Stomach (tissue), 4 donors: ENCODE results near the gene SH2B2.

Experiments
- POLR2A ChIP-seq, 4 donors: fragments of 450-650 bp; IDR thresholded peaks; one replicate each; pipeline ENCODE4 v1.6.1; 2016; ENCODE audit warnings: antibody characterized with exemption in 4 of 4, control low read depth in 2 of 4, mild to moderate bottlenecking in 1 of 4, moderate library complexity in 1 of 4
- TF ChIP-seq, protein P1 (sequence below), 7 experiments: fragments of 450-650 bp in 4 of 7; fragments of 200-600 bp in 3 of 7; sonication (generic) in 3 of 7; IDR thresholded peaks; one replicate each; pipeline ENCODE4 v1.5.1; 2016 to 2019; ENCODE audit warnings: antibody characterized with exemption in 7 of 7, control low read depth in 2 of 7, mild to moderate bottlenecking in 1 of 7

DNA sequence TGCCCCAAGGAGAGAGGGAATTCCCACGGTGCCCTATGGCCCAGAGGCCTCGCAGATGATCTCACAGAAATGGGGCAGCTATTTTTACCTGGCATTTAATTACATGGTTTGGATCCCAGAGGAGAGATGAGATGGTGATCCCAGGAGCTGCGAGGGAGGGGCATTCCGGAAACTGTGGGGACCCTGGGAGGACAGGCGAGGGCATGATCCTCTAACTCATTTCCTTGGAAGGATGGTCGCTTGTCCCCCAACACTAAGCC, 9.4 kb downstream of the SH2B2 start:
- TF ChIP-seq, protein P1, sequence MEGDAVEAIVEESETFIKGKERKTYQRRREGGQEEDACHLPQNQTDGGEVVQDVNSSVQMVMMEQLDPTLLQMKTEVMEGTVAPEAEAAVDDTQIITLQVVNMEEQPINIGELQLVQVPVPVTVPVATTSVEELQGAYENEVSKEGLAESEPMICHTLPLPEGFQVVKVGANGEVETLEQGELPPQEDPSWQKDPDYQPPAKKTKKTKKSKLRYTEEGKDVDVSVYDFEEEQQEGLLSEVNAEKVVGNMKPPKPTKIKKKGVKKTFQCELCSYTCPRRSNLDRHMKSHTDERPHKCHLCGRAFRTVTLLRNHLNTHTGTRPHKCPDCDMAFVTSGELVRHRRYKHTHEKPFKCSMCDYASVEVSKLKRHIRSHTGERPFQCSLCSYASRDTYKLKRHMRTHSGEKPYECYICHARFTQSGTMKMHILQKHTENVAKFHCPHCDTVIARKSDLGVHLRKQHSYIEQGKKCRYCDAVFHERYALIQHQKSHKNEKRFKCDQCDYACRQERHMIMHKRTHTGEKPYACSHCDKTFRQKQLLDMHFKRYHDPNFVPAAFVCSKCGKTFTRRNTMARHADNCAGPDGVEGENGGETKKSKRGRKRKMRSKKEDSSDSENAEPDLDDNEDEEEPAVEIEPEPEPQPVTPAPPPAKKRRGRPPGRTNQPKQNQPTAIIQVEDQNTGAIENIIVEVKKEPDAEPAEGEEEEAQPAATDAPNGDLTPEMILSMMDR (IDR thresholded peaks at IDR 0.05), result no peak
- no peak for TF ChIP-seq POLR2A (IDR thresholded peaks at IDR 0.05)
